ENCODE measurements around the gene CYTH1. TPM values are rescaled to one million over a fixed set of nuclear protein-coding genes. Genes with fewer than 3 reads are reported as not detected.

The CYTH1 gene
- total and polyA plus RNA-seq, 10 of the 15 experiments (the other 5 are each of a cell fraction or from before 2014, with no cell fraction given) = 6.6 to 188 (median 145) TPM

- no peaks in the 10 kb centered on the region for H3K9me3 ChIP-seq (replicated peaks; ENCODE audit: control insufficient read depth, insufficient read depth, low read length)
- H3K36me3 ChIP-seq (ENCODE audit: control insufficient read depth in 2 of 2, insufficient read depth in 2 of 2, low read length in 1 of 2) = peaks cover 22 to 47% of the 10 kb centered on the region in 2 experiments
- TF ChIP-seq SUZ12 (IDR thresholded peaks at IDR 0.05; ENCODE audit: unreplicated experiment) (no peak), ZNF217 (IDR thresholded peaks at IDR 0.05) (no peak), SMC3 (IDR thresholded peaks at IDR 0.05; ENCODE audit: borderline replicate concordance, low read length) (no peak), ATF3 (IDR thresholded peaks at IDR 0.05; ENCODE audit: borderline replicate concordance, extremely low read depth, low read depth, low read length) (no peak), NR2F1 (conservative IDR thresholded peaks at IDR 0.05) (no peak), MTA2 (IDR thresholded peaks at IDR 0.05; ENCODE audit: low read depth) (no peak), USF1 (IDR thresholded peaks at IDR 0.05; ENCODE audit: borderline replicate concordance, extremely low read length, insufficient read depth, low read depth, low read length) (no peak), ZBTB33 (IDR thresholded peaks at IDR 0.05) (no peak), RAD21 (IDR thresholded peaks at IDR 0.05; ENCODE audit: insufficient read depth, low read depth, low read length) (no peak), CBFB (IDR thresholded peaks at IDR 0.05; ENCODE audit: low read depth) (no peak), JUND (IDR thresholded peaks at IDR 0.05; ENCODE audit: low read depth, low read length) (no peak), SREBF1 (IDR thresholded peaks at IDR 0.05; ENCODE audit: low read length) (no peak), ASH2L (IDR thresholded peaks at IDR 0.05; ENCODE audit: borderline replicate concordance, low read depth) (no peak), TCF7 (IDR thresholded peaks at IDR 0.05; ENCODE audit: borderline replicate concordance) (no peak)
- peaks cover 47% of the 10 kb centered on the region for H3K4me1 ChIP-seq (ENCODE audit: control insufficient read depth, insufficient read depth, low read length)
- no peaks in the 10 kb centered on the region for H3K27me3 ChIP-seq (replicated peaks in 1 of 2; ENCODE audit: control insufficient read depth in 2 of 2, insufficient read depth in 2 of 2, low read length in 1 of 2)
- H2AFZ ChIP-seq (ENCODE audit: control insufficient read depth, low read depth, low read length) = no peak overlapping the region
- peaks cover 61% of the 10 kb centered on the region for H3K79me2 ChIP-seq (ENCODE audit: control insufficient read depth, insufficient read depth, low read length)
- in situ Hi-C loops (cut with MboI) (no loop called here), intact Hi-C loops (cut with micrococcal nuclease; ENCODE audit: unreplicated experiment) (no loop called here)
- WGBS (ENCODE audit: insufficient coverage, insufficient replicate concordance, low lambda C conversion rate, missing lambda C conversion rate) = 96% methylated on average over 3 of the region's 3 CpGs
- ATAC-seq (no peak), DNase-seq (ENCODE audit: low read depth, low spot score) (no peak), FAIRE-seq (no peak)
- ChIA-PET RAD21 (ENCODE audit: unreplicated experiment) (interaction anchor here (0.7 to 20.7 kb wide), 4 partner anchors 17 to 312 kb away, joined by 3 to 537 read pairs (median 6); no protein-coding TSS in a partner anchor), POLR2A (interaction anchor here (0.8 to 1.2 kb wide), 2 partner anchors 8 to 11 kb away, joined by 3 to 4 read pairs; no protein-coding TSS in a partner anchor), SMC1A (ENCODE audit: uncharacterized antibody, unreplicated experiment) (interaction anchor here (1.2 to 16.2 kb wide), 4 partner anchors 9 to 207 kb away, joined by 3 to 490 read pairs (median 52); no protein-coding TSS in a partner anchor), CTCF (interaction anchor here (1.5 to 7.8 kb wide), 2 partner anchors 9 to 30 kb away, joined by 8 to 85 read pairs; no protein-coding TSS in a partner anchor)
- no peaks in the 10 kb centered on the region for H4K20me1 ChIP-seq (ENCODE audit: control insufficient read depth, insufficient read depth)
- no peak overlapping the region for H3K4me2 ChIP-seq (ENCODE audit: control insufficient read depth, insufficient read depth)
- peak overlapping the region; percentile 99 for H3K27ac ChIP-seq (ENCODE audit: control insufficient read depth, insufficient read depth)
- no TSS peak for BruUV-seq (replicated peaks)
- no peak overlapping the region for H3K9ac ChIP-seq (ENCODE audit: control insufficient read depth, insufficient read depth, low read length)
- H3K4me3 ChIP-seq = no peak overlapping the region
Measured at GRCh38 chr17:78704594-78704993, 77.5 kb downstream of the CYTH1 start.

All from GM12878 (cell line).